Trophoblast cell (in vitro differentiated cells and primary cell): Measurements from ENCODE around the gene CAV2.

Experiments used
- DNase-seq, 2 donors: peaks; one replicate each; pipeline ENCODE4 v3.0.0-alpha.2; 2016
- H2AFZ ChIP-seq: 2 replicates; pipeline ENCODE4 v1.6.1; 2013; ENCODE audit warnings: low read length, moderate library complexity, mild to moderate bottlenecking; ENCODE audit not compliant: insufficient read depth, poor library complexity
- H2AK5ac ChIP-seq: 2 replicates; pipeline ENCODE4 v1.6.1; 2013; ENCODE audit warnings: mild to moderate bottlenecking, low read length
- H2BK120ac ChIP-seq: 2 replicates; pipeline ENCODE4 v1.6.1; 2013; ENCODE audit warnings: low read length, mild to moderate bottlenecking, moderate library complexity; ENCODE audit not compliant: insufficient read depth, poor library complexity
- H2BK12ac ChIP-seq: 2 replicates; pipeline ENCODE4 v1.6.1; 2013; ENCODE audit warnings: mild to moderate bottlenecking, low read length, moderate library complexity
- H2BK5ac ChIP-seq: 2 replicates; pipeline ENCODE4 v1.6.1; 2013; ENCODE audit warnings: low read length, low read depth, moderate library complexity, mild to moderate bottlenecking; ENCODE audit not compliant: poor library complexity
- H3K14ac ChIP-seq: 2 replicates; pipeline ENCODE4 v1.6.1; 2013; ENCODE audit warnings: mild to moderate bottlenecking, low read length
- H3K18ac ChIP-seq: 2 replicates; pipeline ENCODE4 v1.6.1; 2013; ENCODE audit warnings: mild to moderate bottlenecking, low read length
- H3K23ac ChIP-seq: 2 replicates; pipeline ENCODE4 v1.6.1; 2013; ENCODE audit warnings: low read length
- H3K27ac ChIP-seq: 2 replicates; pipeline ENCODE4 v1.5.1; 2013; ENCODE audit warnings: low read depth, mild to moderate bottlenecking, inconsistent platforms, low read length, moderate library complexity
- H3K27me3 ChIP-seq: 2 replicates; pipeline ENCODE4 v1.6.1; 2013; ENCODE audit warnings: inconsistent platforms, mild to moderate bottlenecking, low read length, moderate library complexity; ENCODE audit not compliant: insufficient read depth
- H3K36me3 ChIP-seq, 2 experiments: 1 replicate in 1 of 2; 2 replicates in 1 of 2; pipeline ENCODE4 v1.6.1; 2013; ENCODE audit warnings: low read length in 2 of 2, mild to moderate bottlenecking in 2 of 2, moderate library complexity in 1 of 2; ENCODE audit not compliant: insufficient read depth in 2 of 2, control insufficient read depth in 1 of 2
- H3K4ac ChIP-seq: 2 replicates; pipeline ENCODE4 v1.6.1; 2013; ENCODE audit warnings: low read depth, mild to moderate bottlenecking, low read length, moderate library complexity
- H3K4me1 ChIP-seq, 2 experiments: 1 replicate in 1 of 2; 2 replicates in 1 of 2; pipeline ENCODE4 v1.6.1; 2013; ENCODE audit warnings: low read length in 2 of 2, mild to moderate bottlenecking in 2 of 2, moderate library complexity in 1 of 2; ENCODE audit not compliant: insufficient read depth in 2 of 2, control insufficient read depth in 1 of 2
- H3K4me2 ChIP-seq: 2 replicates; pipeline ENCODE4 v1.6.1; 2013; ENCODE audit warnings: inconsistent platforms, mild to moderate bottlenecking, low read length, moderate library complexity
- H3K4me3 ChIP-seq: 2 replicates; pipeline ENCODE4 v1.5.1; 2013; ENCODE audit warnings: mild to moderate bottlenecking, low read depth, low read length, inconsistent platforms
- H3K79me1 ChIP-seq: one replicate; pipeline ENCODE4 v1.6.1; 2013; ENCODE audit warnings: low read length
- H3K79me2 ChIP-seq: 2 replicates; pipeline ENCODE4 v1.6.1; 2013; ENCODE audit warnings: low read length, mild to moderate bottlenecking; ENCODE audit not compliant: control insufficient read depth, insufficient read depth, poor library complexity
- H3K9ac ChIP-seq: 2 replicates; pipeline ENCODE4 v1.6.1; 2013; ENCODE audit warnings: mild to moderate bottlenecking, low read length
- H3K9me3 ChIP-seq: 2 replicates; pipeline ENCODE4 v1.6.1; 2013; ENCODE audit warnings: low read depth, mild to moderate bottlenecking, control low read depth, inconsistent platforms, low read length; ENCODE audit not compliant: insufficient read depth
- H4K12ac ChIP-seq: 2 replicates; pipeline ENCODE4 v1.6.1; 2013; ENCODE audit warnings: low read depth, mild to moderate bottlenecking, low read length, moderate library complexity
- H4K8ac ChIP-seq: 2 replicates; pipeline ENCODE4 v1.6.1; 2013; ENCODE audit warnings: low read depth, mild to moderate bottlenecking, low read length, moderate library complexity
- H4K91ac ChIP-seq: one replicate; pipeline ENCODE4 v1.6.1; 2013; ENCODE audit warnings: low read depth, mild to moderate bottlenecking, low read length, moderate library complexity
- WGBS: extraction: QIAGEN DNeasy Blood & Tissue Kit; methylation state at CpG from one replicate; pipeline ENCODE4 v1.1.7; 2013; ENCODE audit warnings: missing lambda C conversion rate; ENCODE audit not compliant: insufficient read length, insufficient coverage; ENCODE audit errors: extremely low coverage; 5-methylcytosine and 5-hydroxymethylcytosine counted together

The CAV2 gene

GRCh38 chr7:116491887-116492653, 7.5 kb upstream of the CAV2 start:
- Histone ChIP-seq H3K4ac (no peak overlapping the region), H3K4me3 (no peak overlapping the region), H2AFZ (no peak overlapping the region), H3K4me2 (no peak overlapping the region), H2AK5ac (no peak overlapping the region), H2BK120ac (no peak overlapping the region), H3K36me3 (no peaks in the 10 kb centered on the region), H3K79me1 (no peaks in the 10 kb centered on the region), H2BK12ac (no peak overlapping the region), H4K12ac (no peak overlapping the region), H3K9ac (no peak overlapping the region), H3K4me1 (no peaks in the 10 kb centered on the region), H4K91ac (no peak overlapping the region), H2BK5ac (no peak overlapping the region), H4K8ac (no peak overlapping the region), H3K9me3 (no peaks in the 10 kb centered on the region), H3K27ac (no peak overlapping the region), H3K14ac (no peak overlapping the region), H3K18ac (no peak overlapping the region), H3K27me3 (no peaks in the 10 kb centered on the region), H3K79me2 (no peaks in the 10 kb centered on the region), H3K23ac (no peak overlapping the region)
- no peak for DNase-seq
- WGBS: no CpG with 5 or more reads among the region's 3 CpGs

DNA sequence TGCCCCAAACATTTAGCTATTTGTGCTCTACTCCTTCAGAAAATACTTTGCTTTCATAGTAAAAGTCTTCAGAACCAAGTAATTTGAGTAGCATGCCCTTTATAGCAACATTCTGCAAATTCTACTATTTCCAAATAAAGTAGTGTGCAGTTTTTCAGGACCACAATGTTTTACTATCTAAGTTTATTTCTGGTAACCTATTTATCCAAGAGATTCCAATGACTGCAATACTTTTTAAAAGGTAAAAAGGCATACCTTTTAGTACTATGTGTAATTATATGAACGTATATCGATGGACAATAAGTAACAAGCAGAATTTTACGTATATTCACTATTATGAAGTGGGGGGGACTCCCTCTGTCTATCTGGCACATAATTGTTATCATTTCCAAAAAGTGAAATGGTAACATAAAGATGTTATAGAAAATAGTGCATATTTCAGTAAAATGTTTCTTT, 6.9 kb upstream of the CAV2 start:
- no peak overlapping the region for H3K4me3 ChIP-seq
- H3K9me3 ChIP-seq: no peaks in the 10 kb centered on the region
- H3K36me3 ChIP-seq: no peaks in the 10 kb centered on the region
- no peak overlapping the region for H2AK5ac ChIP-seq
- no peaks in the 10 kb centered on the region for H3K4me1 ChIP-seq
- H4K8ac ChIP-seq: no peak overlapping the region
- no peak overlapping the region for H3K23ac ChIP-seq
- no peak overlapping the region for H3K4ac ChIP-seq
- no peak overlapping the region for H2BK5ac ChIP-seq
- no peak overlapping the region for H4K91ac ChIP-seq
- H3K27me3 ChIP-seq: no peaks in the 10 kb centered on the region
- no peak overlapping the region for H3K14ac ChIP-seq
- H2AFZ ChIP-seq: no peak overlapping the region
- no peak overlapping the region for H4K12ac ChIP-seq
- H3K79me2 ChIP-seq: no peaks in the 10 kb centered on the region
- no peak overlapping the region for H2BK12ac ChIP-seq
- no peaks in the 10 kb centered on the region for H3K79me1 ChIP-seq
- WGBS: no CpG with 5 or more reads among the region's 3 CpGs
- no peak overlapping the region for H3K27ac ChIP-seq
- no peak overlapping the region for H3K4me2 ChIP-seq
- no peak for DNase-seq
- no peak overlapping the region for H2BK120ac ChIP-seq
- H3K9ac ChIP-seq: no peak overlapping the region
- H3K18ac ChIP-seq: no peak overlapping the region

GRCh38 chr7:116493449-116493848, 6.1 kb upstream of the CAV2 start:
- H4K8ac ChIP-seq: no peak overlapping the region
- no peak for DNase-seq
- H3K4me2 ChIP-seq: no peak overlapping the region
- H3K23ac ChIP-seq: no peak overlapping the region
- no peak overlapping the region for H3K27ac ChIP-seq
- H2AK5ac ChIP-seq: no peak overlapping the region
- no peak overlapping the region for H4K12ac ChIP-seq
- no peak overlapping the region for H2BK5ac ChIP-seq
- H3K9ac ChIP-seq: no peak overlapping the region
- H3K79me1 ChIP-seq: no peaks in the 10 kb centered on the region
- H3K36me3 ChIP-seq: no peaks in the 10 kb centered on the region
- no peak overlapping the region for H3K18ac ChIP-seq
- no CpG with 5 or more reads among the region's 1 CpG for WGBS
- H4K91ac ChIP-seq: no peak overlapping the region
- H3K4me3 ChIP-seq: no peak overlapping the region
- H3K79me2 ChIP-seq: no peaks in the 10 kb centered on the region
- no peak overlapping the region for H2BK120ac ChIP-seq
- H3K27me3 ChIP-seq: no peaks in the 10 kb centered on the region
- H3K4me1 ChIP-seq: no peaks in the 10 kb centered on the region
- H2AFZ ChIP-seq: no peak overlapping the region
- H3K14ac ChIP-seq: no peak overlapping the region
- H3K4ac ChIP-seq: no peak overlapping the region
- H3K9me3 ChIP-seq: no peaks in the 10 kb centered on the region
- H2BK12ac ChIP-seq: no peak overlapping the region

DNA sequence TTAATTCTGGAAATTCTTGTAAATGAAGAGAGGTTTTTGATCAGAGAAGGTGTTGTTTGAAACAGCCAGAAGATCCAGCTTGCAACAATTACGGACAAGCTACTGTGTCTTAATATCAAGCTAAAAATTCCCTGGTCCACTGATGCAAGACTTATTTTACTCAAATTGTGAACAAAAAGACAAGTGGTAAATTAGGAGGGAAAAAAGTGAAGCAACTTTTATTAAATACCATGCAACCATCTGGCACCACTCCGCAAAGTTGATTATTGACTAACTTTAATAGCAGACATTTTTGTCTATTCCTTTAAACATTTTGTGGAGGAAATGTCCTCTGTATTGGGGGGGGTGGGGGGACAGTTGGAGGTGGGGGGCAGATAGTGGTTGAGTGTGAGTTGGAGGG, 5.1 kb upstream of the CAV2 start:
- Histone ChIP-seq H3K4me3 (no peak overlapping the region), H4K91ac (no peak overlapping the region), H2BK120ac (no peak overlapping the region), H3K79me2 (no peaks in the 10 kb centered on the region), H4K12ac (no peak overlapping the region), H3K79me1 (peaks cover 2% of the 10 kb centered on the region), H3K27ac (no peak overlapping the region), H3K27me3 (no peaks in the 10 kb centered on the region), H3K18ac (no peak overlapping the region), H3K4me2 (no peak overlapping the region), H3K14ac (no peak overlapping the region), H3K36me3 (no peaks in the 10 kb centered on the region), H2BK12ac (no peak overlapping the region), H3K4ac (no peak overlapping the region), H3K4me1 (peaks cover 0 to 3% of the 10 kb centered on the region in 2 experiments), H3K9ac (no peak overlapping the region), H2BK5ac (no peak overlapping the region), H2AK5ac (no peak overlapping the region), H4K8ac (no peak overlapping the region), H3K23ac (no peak overlapping the region), H2AFZ (no peak overlapping the region), H3K9me3 (no peaks in the 10 kb centered on the region)
- no CpG with 5 or more reads among the region's 2 CpGs for WGBS
- no peak for DNase-seq
